Panc1 (cell line): ENCODE data around the gene ERGIC1. TPM values are rescaled to one million over a fixed set of nuclear protein-coding genes. Genes with fewer than 3 reads are reported as not detected.

Experiments
- ATAC-seq: fragments of 200-7000 bp; cut with Tn5 transposase; 2 replicates; pipeline ENCODE4 v1.9.1; 2020; ENCODE audit warnings: mild to moderate bottlenecking, moderate library complexity
- BruUV-seq: library from RNA; stranded (reverse); fragments of 400-500 nt; replicated peaks from 2 replicates; lab custom pipeline; 2021; lab: Mats Ljungman, UMichigan
- CTCF ChIA-PET: fragments of 300-600 bp; sonication (Branson Sonifier 250); formaldehyde crosslinking; loops from one replicate; lab custom pipeline; 2022; ENCODE audit warnings: antibody characterized with exemption; lab: Charles Lee
- POLR2A ChIA-PET: fragments of 300-600 bp; sonication (Branson Sonifier 250); formaldehyde crosslinking; loops from one replicate; lab custom pipeline; 2022; ENCODE audit warnings: antibody characterized with exemption; lab: Charles Lee
- DNase-seq: peaks from one replicate; pipeline ENCODE4 v3.0.0-alpha.2; 2010; ENCODE audit warnings: low read depth, low spot score
- H3K27ac ChIP-seq: 2 replicates; pipeline ENCODE4 v1.5.1; 2011; ENCODE audit warnings: mild to moderate bottlenecking, low read length, inconsistent platforms
- H3K27me3 ChIP-seq: fragments of 200-500 bp; sonication (Bioruptor generic); 2 replicates; pipeline ENCODE4 v1.6.0; 2014; ENCODE audit warnings: low read length, inconsistent platforms; ENCODE audit not compliant: control insufficient read depth, insufficient read depth
- H3K36me3 ChIP-seq: fragments of 200-500 bp; sonication (Bioruptor generic); 2 replicates; pipeline ENCODE4 v1.5.1; 2014; ENCODE audit warnings: inconsistent platforms, mild to moderate bottlenecking, low read length, moderate library complexity; ENCODE audit not compliant: control insufficient read depth, insufficient read depth
- H3K4me1 ChIP-seq: 2 replicates; pipeline ENCODE4 v1.5.1; 2011; ENCODE audit warnings: inconsistent platforms, mild to moderate bottlenecking, low read length, moderate library complexity; ENCODE audit not compliant: control insufficient read depth, insufficient read depth
- H3K4me3 ChIP-seq, 2 experiments: 2 replicates each; pipeline ENCODE4 v1.5.1; 2011 to 2012; ENCODE audit warnings: low read depth in 2 of 2, low read length in 2 of 2, mild to moderate bottlenecking in 2 of 2, inconsistent platforms in 1 of 2, moderate library complexity in 1 of 2
- H3K9me3 ChIP-seq: fragments of 200-500 bp; sonication (Bioruptor generic); 2 replicates; pipeline ENCODE4 v1.5.1; 2014; ENCODE audit warnings: low read depth, mild to moderate bottlenecking, inconsistent platforms, low read length, moderate library complexity; ENCODE audit not compliant: control insufficient read depth, insufficient read depth
- CTCF ChIP-seq: fragments of 450-650 bp; IDR thresholded peaks from 2 replicates; pipeline ENCODE4 v1.5.1; 2017; ENCODE audit warnings: mild to moderate bottlenecking
- POLR2AphosphoS5 ChIP-seq: IDR thresholded peaks from 2 replicates; pipeline ENCODE4 v1.6.1; 2012; ENCODE audit warnings: mild to moderate bottlenecking, low read depth, low read length, moderate library complexity
- REST ChIP-seq, 2 experiments: IDR thresholded peaks; 2 replicates each; pipeline ENCODE4 v1.6.1; 2011 to 2012; ENCODE audit warnings: low read depth in 2 of 2, control low read depth in 1 of 2, low read length in 1 of 2, mild to moderate bottlenecking in 1 of 2, moderate library complexity in 1 of 2; ENCODE audit not compliant: insufficient read depth in 1 of 2
- SIN3A ChIP-seq: IDR thresholded peaks from 2 replicates; pipeline ENCODE4 v1.6.1; 2012; ENCODE audit warnings: low read depth, mild to moderate bottlenecking, low read length, moderate library complexity, borderline replicate concordance; ENCODE audit not compliant: insufficient read depth
- TCF7L2 ChIP-seq: IDR thresholded peaks from 2 replicates; pipeline ENCODE4 v1.6.1; 2011; ENCODE audit warnings: mild to moderate bottlenecking, low read depth, low read length, inconsistent platforms
- in situ Hi-C: cut with HindIII; loops from 2 replicates; pipeline ENCODE4 v1.10.0; 2016; ENCODE audit warnings: low sequenced_read_pairs, low pct_unique_long_range_greater_than_20kb
- intact Hi-C: fragments of 100-400 bp; cut with micrococcal nuclease; formaldehyde crosslinking; loops from one replicate; pipeline ENCODE4 v1.10.0; 2022; ENCODE audit not compliant: unreplicated experiment
- total RNA-seq: library from RNA; stranded (reverse); gene quantifications from one replicate; pipeline ENCODE4 v1.2.1, GENCODE V29; 2021; ENCODE audit not compliant: unreplicated experiment

Gene ERGIC1
- total RNA-seq, 1 experiment from 2014 or later = 206 TPM

GRCh38 chr5:172819569-172819968, 14.5 kb upstream of the ERGIC1 start:
- Histone ChIP-seq H3K27me3 (no peaks in the 10 kb centered on the region), H3K27ac (peak overlapping the region; percentile 55), H3K4me3 (no peak overlapping the region), H3K9me3 (no peaks in the 10 kb centered on the region), H3K36me3 (no peaks in the 10 kb centered on the region), H3K4me1 (peaks cover 14% of the 10 kb centered on the region)
- BruUV-seq = no TSS peak
- ATAC-seq = no peak
- intact Hi-C loops (no loop called here), in situ Hi-C loops (no loop called here)
- DNase-seq = no peak
- TF ChIP-seq REST (IDR thresholded peaks at IDR 0.05; ENCODE audit: insufficient read depth in 1 of 2, low read depth in 2 of 2, low read length in 1 of 2) = no peak
- no peak for TF ChIP-seq TCF7L2
- TF ChIP-seq POLR2AphosphoS5 = no peak
- TF ChIP-seq SIN3A = no peak
- no peak for TF ChIP-seq CTCF
- POLR2A ChIA-PET = no interaction called here
- CTCF ChIA-PET = no interaction called here

- Histone ChIP-seq H3K4me1 (peaks cover 14% of the 10 kb centered on the region), H3K36me3 (no peaks in the 10 kb centered on the region), H3K9me3 (peaks cover 1% of the 10 kb centered on the region; the same call in 1 of the 2 replicates), H3K4me3 (peak overlapping the region in 1 of 2 experiments; percentile 15; a peak in 2 of 4 replicates), H3K27ac (peak overlapping the region; percentile 55), H3K27me3 (no peaks in the 10 kb centered on the region)
- no TSS peak for BruUV-seq
- DNase-seq (no peak), ATAC-seq (peak; percentile 71)
- CTCF ChIA-PET = no interaction called here
- no peak for TF ChIP-seq POLR2AphosphoS5
- POLR2A ChIA-PET = interaction anchor here (0.6 kb wide), 1 partner anchor 13 kb away, joined by 6 read pairs; no protein-coding TSS in a partner anchor
- intact Hi-C loops (no loop called here), in situ Hi-C loops (no loop called here)
These were observed 13.8 kb upstream of the ERGIC1 start for GRCh38 chr5:172820046-172820767.
